ENCODE measurements around the gene PVR. TPM values are rescaled to one million over a fixed set of nuclear protein-coding genes. Genes with fewer than 3 reads are reported as not detected.
"Not testable (repeated sequence)": the region's sequence is repeated elsewhere in the genome, so short reads cannot be mapped to it uniquely, and the experiment has no call there.

Gene PVR
- total and polyA plus RNA-seq, 5 donors from 2014 or later, result 0.25 to 0.37 TPM; not detected in 3

- Mint-ChIP-seq H3K4me1 (peaks cover 0 to 8% (median 2%) of the 10 kb centered on the region in 4 donors), H3K4me3 (no peak overlapping the region), H3K27me3 (peaks cover 24% of the 10 kb centered on the region), H3K9me3 (peaks cover 0 to 2% (median 0%) of the 10 kb centered on the region in 7 donors), H3K36me3 (no peaks in the 10 kb centered on the region), H3K27ac (no peak overlapping the region)
- Histone ChIP-seq H3K36me3 (ENCODE audit: control insufficient read depth, insufficient read depth, low read length) (no peaks in the 10 kb centered on the region), H3K27me3 (ENCODE audit: control insufficient read depth, insufficient read depth, low read length) (no peaks in the 10 kb centered on the region), H3K9me3 (ENCODE audit: control insufficient read depth in 2 of 2, low read length in 2 of 2) (no peaks in the 10 kb centered on the region), H3K4me3 (ENCODE audit: low read depth, low read length) (no peak overlapping the region), H3K4me1 (ENCODE audit: control insufficient read depth, insufficient read depth, low read length, poor library complexity, severe bottlenecking) (no peaks in the 10 kb centered on the region), H3K27ac (ENCODE audit: insufficient read depth, low read length, poor library complexity, severe bottlenecking) (no peak overlapping the region)
- ATAC-seq (ENCODE audit: low read depth in 2 of 2), result no peak
- DNase-seq, result no peak
These were observed 39.1 kb downstream of the PVR start for GRCh38 chr19:44682807-44683206.

DNA sequence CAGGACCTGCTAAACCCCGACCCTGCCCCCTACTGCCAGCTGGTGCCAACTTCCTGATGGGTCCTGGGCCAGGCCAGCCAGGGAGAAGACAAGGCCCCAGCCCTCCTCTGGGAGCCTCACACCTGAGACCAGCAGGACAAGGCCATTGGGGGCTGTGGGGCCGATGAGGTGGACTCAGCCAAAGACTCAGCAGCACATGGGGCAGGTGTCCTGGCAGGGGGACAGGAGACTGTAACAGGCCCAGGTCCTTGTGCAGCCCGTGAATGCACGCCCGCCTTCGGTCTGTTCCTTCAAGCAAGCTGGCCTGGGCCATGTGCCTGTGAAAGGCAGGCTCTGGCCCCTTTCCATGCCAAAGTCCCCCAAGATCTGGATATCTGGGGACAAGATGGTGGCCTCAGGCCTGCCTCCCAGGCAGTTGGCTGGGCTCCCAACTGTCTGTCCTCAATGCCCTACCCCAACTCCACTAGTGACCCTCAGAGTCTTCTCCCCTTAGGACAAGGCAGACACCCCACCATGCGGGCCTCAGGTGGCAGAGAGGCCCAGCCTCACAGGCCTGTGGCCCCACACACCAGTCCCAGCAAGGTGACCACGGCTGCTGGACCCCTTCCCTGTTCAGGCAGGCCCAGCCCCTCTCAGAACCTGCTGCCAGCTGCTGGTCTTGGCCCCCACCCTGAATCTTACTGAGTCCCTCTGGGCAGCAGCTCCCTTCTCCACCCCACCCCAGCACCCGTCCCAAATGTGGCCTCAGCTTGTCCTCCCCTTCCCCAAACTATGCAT, 39.9 kb downstream of the PVR start:
- no peaks in the 10 kb centered on the region for H3K9me3 ChIP-seq (ENCODE audit: control insufficient read depth in 2 of 2, low read length in 2 of 2)
- Mint-ChIP-seq H3K36me3 (no peaks in the 10 kb centered on the region), H3K27ac (no peak overlapping the region), H3K9me3 (peaks cover 0 to 2% (median 0%) of the 10 kb centered on the region in 7 donors), H3K4me3 (no peak overlapping the region), H3K27me3 (peaks cover 24% of the 10 kb centered on the region), H3K4me1 (peaks cover 0 to 7% (median 2%) of the 10 kb centered on the region in 4 donors)
- DNase-seq, result no peak
- H3K4me3 ChIP-seq (ENCODE audit: low read depth, low read length), result no peak overlapping the region
- H3K4me1 ChIP-seq (ENCODE audit: control insufficient read depth, insufficient read depth, low read length, poor library complexity, severe bottlenecking), result no peaks in the 10 kb centered on the region
- H3K27ac ChIP-seq (ENCODE audit: insufficient read depth, low read length, poor library complexity, severe bottlenecking), result no peak overlapping the region
- no peaks in the 10 kb centered on the region for H3K36me3 ChIP-seq (ENCODE audit: control insufficient read depth, insufficient read depth, low read length)
- no peaks in the 10 kb centered on the region for H3K27me3 ChIP-seq (ENCODE audit: control insufficient read depth, insufficient read depth, low read length)
- ATAC-seq (ENCODE audit: low read depth in 2 of 2), result no peak

DNA sequence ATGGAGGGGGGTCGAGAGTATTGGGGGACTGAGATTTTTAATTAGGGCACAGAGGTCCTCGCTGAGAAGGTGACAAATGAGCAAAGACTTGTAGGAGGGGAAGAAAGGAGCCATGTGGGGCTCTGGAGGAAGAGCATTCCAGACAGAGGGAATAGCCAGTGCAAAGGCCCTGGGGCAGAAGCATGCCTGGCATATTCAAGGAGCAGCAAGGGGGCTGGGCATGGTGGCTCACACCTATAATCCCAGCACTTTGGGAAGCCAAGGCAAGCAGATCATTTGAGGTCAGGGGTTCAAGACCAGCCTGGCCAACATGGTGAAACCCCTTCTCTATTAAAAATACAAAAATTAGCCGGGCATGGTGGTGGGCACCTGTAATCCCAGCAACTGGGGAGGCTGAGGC, 40.7 kb downstream of the PVR start:
- H3K4me1 ChIP-seq (ENCODE audit: control insufficient read depth, insufficient read depth, low read length, poor library complexity, severe bottlenecking); H3K27me3 ChIP-seq (ENCODE audit: control insufficient read depth, insufficient read depth, low read length); H3K36me3 Mint-ChIP-seq; DNase-seq; H3K9me3 Mint-ChIP-seq; H3K9me3 ChIP-seq (ENCODE audit: control insufficient read depth in 2 of 2, low read length in 2 of 2); H3K4me3 ChIP-seq (ENCODE audit: low read depth, low read length); H3K27ac Mint-ChIP-seq; ATAC-seq (ENCODE audit: low read depth in 2 of 2); H3K4me3 Mint-ChIP-seq; H3K36me3 ChIP-seq (ENCODE audit: control insufficient read depth, insufficient read depth, low read length); H3K27ac ChIP-seq (ENCODE audit: insufficient read depth, low read length, poor library complexity, severe bottlenecking): not testable (repeated sequence)
- Mint-ChIP-seq H3K27me3 (peaks cover 24% of the 10 kb centered on the region), H3K4me1 (peaks cover 0 to 10% (median 5%) of the 10 kb centered on the region in 4 donors)

GRCh38 chr19:44684892-44685863, 41.5 kb downstream of the PVR start:
- H3K4me1 ChIP-seq (ENCODE audit: control insufficient read depth, insufficient read depth, low read length, poor library complexity, severe bottlenecking), result no peaks in the 10 kb centered on the region
- DNase-seq, result peak in 1 of 3 donors; percentile 41
- ATAC-seq (ENCODE audit: low read depth in 2 of 2), result no peak
- Mint-ChIP-seq H3K4me3 (no peak overlapping the region), H3K27ac (peak overlapping the region in 1 of 3 donors; percentile 54), H3K4me1 (peaks cover 0 to 18% (median 5%) of the 10 kb centered on the region in 4 donors), H3K36me3 (no peaks in the 10 kb centered on the region), H3K9me3 (no peaks in the 10 kb centered on the region), H3K27me3 (peaks cover 21% of the 10 kb centered on the region)
- H3K36me3 ChIP-seq (ENCODE audit: control insufficient read depth, insufficient read depth, low read length), result no peaks in the 10 kb centered on the region
- H3K4me3 ChIP-seq (ENCODE audit: low read depth, low read length), result no peak overlapping the region
- no peak overlapping the region for H3K27ac ChIP-seq (ENCODE audit: insufficient read depth, low read length, poor library complexity, severe bottlenecking)
- no peaks in the 10 kb centered on the region for H3K27me3 ChIP-seq (ENCODE audit: control insufficient read depth, insufficient read depth, low read length)
- no peaks in the 10 kb centered on the region for H3K9me3 ChIP-seq (ENCODE audit: control insufficient read depth in 2 of 2, low read length in 2 of 2)

GRCh38 chr19:44685877-44686276, 42.2 kb downstream of the PVR start:
- Histone ChIP-seq H3K9me3 (ENCODE audit: control insufficient read depth in 2 of 2, low read length in 2 of 2) (no peaks in the 10 kb centered on the region), H3K36me3 (ENCODE audit: control insufficient read depth, insufficient read depth, low read length) (no peaks in the 10 kb centered on the region), H3K27ac (ENCODE audit: insufficient read depth, low read length, poor library complexity, severe bottlenecking) (no peak overlapping the region), H3K27me3 (ENCODE audit: control insufficient read depth, insufficient read depth, low read length) (no peaks in the 10 kb centered on the region), H3K4me3 (ENCODE audit: low read depth, low read length) (no peak overlapping the region), H3K4me1 (ENCODE audit: control insufficient read depth, insufficient read depth, low read length, poor library complexity, severe bottlenecking) (no peaks in the 10 kb centered on the region)
- Mint-ChIP-seq H3K4me1 (peaks cover 0 to 18% (median 5%) of the 10 kb centered on the region in 4 donors), H3K27me3 (peaks cover 17% of the 10 kb centered on the region), H3K27ac (no peak overlapping the region), H3K36me3 (no peaks in the 10 kb centered on the region), H3K9me3 (no peaks in the 10 kb centered on the region), H3K4me3 (no peak overlapping the region)
- no peak for DNase-seq
- no peak for ATAC-seq (ENCODE audit: low read depth in 2 of 2)

DNA sequence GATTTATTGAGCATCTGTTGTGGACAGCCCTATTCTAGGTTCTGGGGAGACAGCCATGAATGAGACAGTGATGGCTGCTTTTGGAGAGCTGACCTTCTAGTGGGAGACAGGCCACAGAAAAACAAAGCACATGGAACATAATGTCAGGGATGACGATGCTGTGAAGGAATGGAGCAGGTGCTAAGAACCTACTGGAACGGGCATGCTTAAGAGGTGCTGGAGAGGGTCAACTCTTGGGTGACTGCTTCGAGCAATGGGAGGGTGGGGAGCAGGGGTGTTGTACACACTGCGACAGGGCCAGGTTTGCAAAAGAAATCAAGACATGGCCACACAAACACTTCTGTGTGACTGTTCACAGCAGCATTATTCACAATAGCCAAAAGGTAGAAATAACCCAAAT, 43.2 kb downstream of the PVR start:
- DNase-seq, result no peak
- Histone ChIP-seq H3K4me1 (ENCODE audit: control insufficient read depth, insufficient read depth, low read length, poor library complexity, severe bottlenecking) (peaks cover 6% of the 10 kb centered on the region), H3K36me3 (ENCODE audit: control insufficient read depth, insufficient read depth, low read length) (no peaks in the 10 kb centered on the region), H3K9me3 (ENCODE audit: control insufficient read depth in 2 of 2, low read length in 2 of 2) (no peaks in the 10 kb centered on the region), H3K27ac (ENCODE audit: insufficient read depth, low read length, poor library complexity, severe bottlenecking) (no peak overlapping the region), H3K27me3 (ENCODE audit: control insufficient read depth, insufficient read depth, low read length) (no peaks in the 10 kb centered on the region), H3K4me3 (ENCODE audit: low read depth, low read length) (no peak overlapping the region)
- no peaks in the 10 kb centered on the region for H3K9me3 Mint-ChIP-seq
- H3K27me3 Mint-ChIP-seq, result peaks cover 17% of the 10 kb centered on the region
- H3K27ac Mint-ChIP-seq, result no peak overlapping the region
- no peak for ATAC-seq (ENCODE audit: low read depth in 2 of 2)
- peaks cover 0 to 21% (median 9%) of the 10 kb centered on the region in 4 donors for H3K4me1 Mint-ChIP-seq
- H3K36me3 Mint-ChIP-seq, result no peaks in the 10 kb centered on the region
- H3K4me3 Mint-ChIP-seq, result no peak overlapping the region

GRCh38 chr19:44687888-44688287, 44.2 kb downstream of the PVR start:
- DNase-seq (no peak), ATAC-seq (ENCODE audit: low read depth in 2 of 2) (no peak)
- peaks cover 17% of the 10 kb centered on the region for H3K27me3 Mint-ChIP-seq
- peaks cover 16% of the 10 kb centered on the region for H3K4me1 ChIP-seq (ENCODE audit: control insufficient read depth, insufficient read depth, low read length, poor library complexity, severe bottlenecking)
- H3K27me3 ChIP-seq (ENCODE audit: control insufficient read depth, insufficient read depth, low read length), result no peaks in the 10 kb centered on the region
- H3K36me3 ChIP-seq (ENCODE audit: control insufficient read depth, insufficient read depth, low read length), result no peaks in the 10 kb centered on the region
- no peaks in the 10 kb centered on the region for H3K9me3 ChIP-seq (ENCODE audit: control insufficient read depth in 2 of 2, low read length in 2 of 2)
- H3K36me3 Mint-ChIP-seq, result no peaks in the 10 kb centered on the region
- H3K4me3 ChIP-seq (ENCODE audit: low read depth, low read length), result no peak overlapping the region
- no peaks in the 10 kb centered on the region for H3K9me3 Mint-ChIP-seq
- no peak overlapping the region for H3K27ac ChIP-seq (ENCODE audit: insufficient read depth, low read length, poor library complexity, severe bottlenecking)
- peaks cover 5 to 31% (median 18%) of the 10 kb centered on the region in 4 donors for H3K4me1 Mint-ChIP-seq
- no peak overlapping the region for H3K4me3 Mint-ChIP-seq
- peak overlapping the region in 1 of 3 donors; percentile 91 for H3K27ac Mint-ChIP-seq

Data from CD4-positive, CD25-positive, alpha-beta regulatory T cell (primary cell).